CD1c-positive myeloid dendritic cell (primary cell): ENCODE results near the gene TM7SF3.
A peak's percentile ranks its signal among the peaks of the same experiment; 100 is the strongest.

Source experiments
- DNase-seq: peaks from one replicate; pipeline ENCODE4 v3.0.0-alpha.2; 2016; ENCODE audit errors: extremely low spot score

Gene TM7SF3

GRCh38 chr12:27015730-27016076 lies 1.5 kb upstream of the TM7SF3 start:
- DNase-seq = peak; percentile 59

- DNase-seq = peak; percentile 37
Measured at GRCh38 chr12:27014859-27015729, 910 bp upstream of the TM7SF3 start.

DNA sequence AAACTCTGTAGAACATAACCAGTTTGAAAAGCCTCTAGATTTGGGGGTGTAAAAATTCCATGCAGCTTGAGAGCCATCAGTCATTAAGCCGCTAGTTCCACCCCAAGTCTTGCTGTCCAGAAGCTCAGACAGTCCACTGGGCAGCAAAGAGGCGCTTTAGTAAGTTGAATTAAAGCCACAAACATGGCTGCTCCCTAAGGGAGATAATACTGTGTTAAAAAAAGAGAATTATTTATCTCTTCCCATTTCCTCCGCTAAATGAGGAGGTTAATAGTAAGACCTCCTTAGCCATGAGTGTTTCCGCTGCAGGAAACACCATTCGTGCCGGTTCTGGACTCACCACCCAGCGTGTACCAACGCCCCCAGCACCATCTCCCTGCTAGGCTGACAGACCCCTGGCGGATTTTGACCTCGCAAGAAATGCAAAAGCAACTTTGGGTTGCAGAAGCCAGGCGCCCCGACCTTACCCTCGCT lies 536 bp downstream of the TM7SF3 start:
- no peak for DNase-seq

- no peak for DNase-seq
Measured at GRCh38 chr12:27012982-27013255, 1.3 kb downstream of the TM7SF3 start.

GRCh38 chr12:27012239-27012981 lies 1.8 kb downstream of the TM7SF3 start:
- DNase-seq = no peak

DNA sequence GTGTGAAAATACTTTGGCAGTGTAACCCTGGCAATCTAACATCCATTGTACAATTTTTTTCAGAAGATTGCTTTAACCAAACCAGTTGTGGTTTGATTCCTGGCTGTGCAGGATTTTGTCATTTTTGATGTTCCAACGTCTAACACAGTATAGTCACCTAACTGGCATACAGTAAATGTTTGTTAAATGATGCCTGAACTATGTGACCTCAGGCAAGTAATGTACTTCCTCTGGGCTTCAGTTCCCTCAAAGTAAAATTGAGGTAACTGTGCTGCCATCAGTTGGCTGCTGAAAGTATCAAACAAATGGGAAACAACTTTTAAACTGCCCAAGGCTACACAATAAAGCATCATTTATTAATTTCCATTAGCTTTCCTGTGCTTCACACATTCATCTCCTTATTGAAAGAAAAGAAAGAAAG lies 4.3 kb downstream of the TM7SF3 start:
- DNase-seq = peak; percentile 18

GRCh38 chr12:27008081-27008480 lies 6.1 kb downstream of the TM7SF3 start:
- peak; percentile 16 for DNase-seq

DNA sequence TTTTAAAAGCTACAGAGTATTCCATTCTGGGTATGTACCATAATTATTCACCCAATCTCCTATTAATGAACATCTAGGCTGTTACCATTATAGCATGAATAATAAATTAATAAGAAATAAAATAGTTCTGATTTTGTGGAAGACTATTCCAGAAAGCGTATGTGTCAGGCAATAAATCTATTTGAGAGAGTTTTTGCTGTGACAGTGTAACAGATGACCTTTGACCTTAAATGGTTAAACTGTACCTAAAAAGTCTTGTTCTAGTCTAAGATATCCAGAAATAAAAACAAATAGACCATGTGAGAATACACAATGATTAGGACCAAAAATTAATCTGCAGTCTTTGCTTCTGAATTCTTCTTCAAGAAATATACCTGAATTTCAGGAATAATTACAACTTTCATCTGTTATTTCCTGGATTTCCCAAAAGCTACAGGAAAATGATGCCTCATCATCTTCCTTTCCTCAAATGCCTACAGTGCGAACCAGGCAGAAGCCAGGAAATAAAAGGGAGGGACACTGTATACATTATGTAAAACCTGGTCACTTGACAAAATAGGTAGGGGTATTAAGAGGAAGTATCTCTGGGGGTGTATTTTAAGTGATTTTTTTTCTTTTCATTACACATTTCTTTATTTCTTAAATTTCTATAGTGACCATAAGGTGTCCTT lies 7.3 kb downstream of the TM7SF3 start:
- DNase-seq = peak; percentile 6

DNA sequence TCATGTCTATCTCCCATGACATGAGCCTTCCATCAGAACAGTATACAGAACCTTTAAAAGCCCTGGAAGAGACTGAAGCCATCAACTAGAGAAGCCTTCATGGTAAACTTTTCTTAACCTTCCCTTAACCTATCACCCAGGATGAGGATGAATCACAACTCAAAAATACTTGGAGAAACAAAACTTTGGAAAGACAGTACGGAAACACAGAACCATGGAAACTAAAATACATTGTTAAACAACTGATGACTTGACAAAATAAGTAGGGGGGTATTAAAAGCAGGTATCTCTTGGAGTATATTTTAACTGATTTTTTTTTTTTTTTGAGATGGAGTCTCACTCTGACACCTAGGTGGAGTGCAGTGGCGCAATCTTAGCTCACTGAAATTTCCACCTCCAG lies 8.7 kb downstream of the TM7SF3 start:
- no peak for DNase-seq

- DNase-seq = no peak
Measured at GRCh38 chr12:27003421-27004381, 10.5 kb downstream of the TM7SF3 start.

DNA sequence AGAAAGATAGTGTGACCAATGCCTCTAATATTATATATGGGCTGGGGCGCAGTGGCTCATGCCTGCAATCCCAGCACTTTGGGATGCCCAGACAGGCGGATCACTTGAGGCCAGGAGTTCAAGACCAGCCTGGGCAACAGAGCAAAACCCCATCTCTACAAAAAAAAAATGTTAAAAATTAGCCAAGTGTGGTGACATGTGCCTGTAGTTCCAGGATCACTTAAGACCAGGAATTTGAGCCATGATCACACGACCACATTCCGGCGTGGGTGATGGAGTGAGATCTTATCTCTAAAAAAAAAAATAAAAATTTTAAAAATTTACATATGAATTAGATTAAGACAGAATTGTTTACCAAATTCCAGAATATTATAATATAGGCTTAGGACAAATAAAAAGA lies 12.0 kb downstream of the TM7SF3 start:
- DNase-seq = no peak

GRCh38 chr12:27001663-27002062 lies 12.5 kb downstream of the TM7SF3 start:
- peak; percentile 27 for DNase-seq

DNA sequence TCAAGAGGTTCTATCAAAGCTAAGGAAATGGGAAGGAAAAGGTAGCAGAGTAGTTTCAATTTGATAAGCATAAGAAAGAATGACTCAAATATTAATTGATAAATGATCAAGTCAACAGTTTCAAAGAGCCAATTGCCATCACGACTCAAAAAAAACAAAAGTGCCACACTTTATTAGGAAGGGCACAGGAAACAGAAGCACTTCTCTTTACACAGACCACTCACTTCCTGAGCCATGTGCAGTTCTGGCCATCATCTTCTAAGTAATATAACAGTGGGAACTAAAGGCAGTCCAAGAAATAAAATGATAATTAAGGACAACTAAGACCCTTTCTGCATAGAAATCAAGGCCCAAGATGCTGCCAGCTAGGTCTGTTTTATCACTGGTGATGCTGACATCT lies 13.2 kb downstream of the TM7SF3 start:
- no peak for DNase-seq

- no peak for DNase-seq
Measured at GRCh38 chr12:26997003-26997402, 17.2 kb downstream of the TM7SF3 start.

- no peak for DNase-seq
Measured at GRCh38 chr12:26995706-26996105, 18.5 kb downstream of the TM7SF3 start.

- no peak for DNase-seq
Measured at GRCh38 chr12:26994109-26994508, 20.1 kb downstream of the TM7SF3 start.

GRCh38 chr12:26991826-26992225 lies 22.4 kb downstream of the TM7SF3 start:
- DNase-seq = no peak

DNA sequence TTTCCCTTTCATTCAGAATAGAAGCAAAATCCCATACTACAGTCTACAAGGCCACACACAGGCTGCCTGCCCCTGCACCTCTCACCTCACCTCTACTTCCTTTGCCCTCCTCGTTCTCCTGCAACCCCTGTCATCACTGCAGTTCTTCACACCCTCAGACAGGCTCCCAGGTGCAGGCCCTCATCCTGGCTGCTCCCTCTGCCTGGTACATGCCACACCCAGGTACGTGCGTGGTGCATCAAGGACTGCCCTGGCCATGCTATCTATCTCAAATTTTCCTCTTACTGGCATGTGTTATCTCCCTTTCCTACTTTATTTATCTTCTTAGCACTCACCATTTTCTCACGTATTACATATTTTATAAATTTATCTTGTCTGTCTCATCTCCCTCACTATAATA lies 24.3 kb downstream of the TM7SF3 start:
- no peak for DNase-seq

DNA sequence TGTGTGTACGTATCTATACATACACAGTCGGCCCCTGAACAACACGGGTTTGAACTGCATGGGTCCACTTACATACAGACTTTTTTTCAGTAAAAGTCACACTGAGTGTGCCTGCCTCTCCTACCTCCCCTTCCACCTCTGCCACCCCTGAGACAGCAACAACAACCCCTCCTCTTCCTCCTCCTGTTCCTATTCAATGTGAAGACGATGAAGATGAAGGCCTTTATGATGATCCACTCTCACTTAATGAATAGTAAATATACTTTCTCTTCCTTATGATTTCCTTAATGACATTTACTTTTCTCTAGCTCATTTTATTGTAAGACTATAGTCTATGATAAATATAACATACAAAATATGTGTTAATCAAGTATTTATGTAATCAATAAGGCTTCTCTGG lies 25.5 kb downstream of the TM7SF3 start:
- DNase-seq = no peak

GRCh38 chr12:26987634-26988424 lies 26.4 kb downstream of the TM7SF3 start:
- DNase-seq = peak; percentile 70

GRCh38 chr12:26982866-26983265 lies 31.3 kb downstream of the TM7SF3 start:
- no peak for DNase-seq
